Measurements from ENCODE around the gene SYDE1.

The SYDE1 gene

GRCh38 chr19:15125232-15126067 lies 18.2 kb downstream of the SYDE1 start:
- Histone ChIP-seq H3K27me3 (ENCODE audit: control insufficient read depth, insufficient read depth, low read length) (no peaks in the 10 kb centered on the region), H3K4me3 (ENCODE audit: low read depth, low read length) (peak overlapping the region; percentile 88), H3K27ac (ENCODE audit: low read depth, low read length) (peak overlapping the region; percentile 96), H3K4me1 (ENCODE audit: control insufficient read depth, insufficient read depth, low read length) (no peaks in the 10 kb centered on the region), H3K9ac (ENCODE audit: low read depth, low read length) (peak overlapping the region; percentile 84), H3K36me3 (ENCODE audit: control insufficient read depth, insufficient read depth, low read length) (peaks cover 29% of the 10 kb centered on the region), H3K9me3 (ENCODE audit: control insufficient read depth, insufficient read depth, low read length) (no peaks in the 10 kb centered on the region)

GRCh38 chr19:15126131-15126910 lies 19.1 kb downstream of the SYDE1 start:
- H3K27ac ChIP-seq (ENCODE audit: low read depth, low read length) = no peak overlapping the region
- no peaks in the 10 kb centered on the region for H3K27me3 ChIP-seq (ENCODE audit: control insufficient read depth, insufficient read depth, low read length)
- peaks cover 20% of the 10 kb centered on the region for H3K36me3 ChIP-seq (ENCODE audit: control insufficient read depth, insufficient read depth, low read length)
- no peaks in the 10 kb centered on the region for H3K9me3 ChIP-seq (ENCODE audit: control insufficient read depth, insufficient read depth, low read length)
- no peak overlapping the region for H3K9ac ChIP-seq (ENCODE audit: low read depth, low read length)
- no peaks in the 10 kb centered on the region for H3K4me1 ChIP-seq (ENCODE audit: control insufficient read depth, insufficient read depth, low read length)
- H3K4me3 ChIP-seq (ENCODE audit: low read depth, low read length) = peak overlapping the region; percentile 39

DNA sequence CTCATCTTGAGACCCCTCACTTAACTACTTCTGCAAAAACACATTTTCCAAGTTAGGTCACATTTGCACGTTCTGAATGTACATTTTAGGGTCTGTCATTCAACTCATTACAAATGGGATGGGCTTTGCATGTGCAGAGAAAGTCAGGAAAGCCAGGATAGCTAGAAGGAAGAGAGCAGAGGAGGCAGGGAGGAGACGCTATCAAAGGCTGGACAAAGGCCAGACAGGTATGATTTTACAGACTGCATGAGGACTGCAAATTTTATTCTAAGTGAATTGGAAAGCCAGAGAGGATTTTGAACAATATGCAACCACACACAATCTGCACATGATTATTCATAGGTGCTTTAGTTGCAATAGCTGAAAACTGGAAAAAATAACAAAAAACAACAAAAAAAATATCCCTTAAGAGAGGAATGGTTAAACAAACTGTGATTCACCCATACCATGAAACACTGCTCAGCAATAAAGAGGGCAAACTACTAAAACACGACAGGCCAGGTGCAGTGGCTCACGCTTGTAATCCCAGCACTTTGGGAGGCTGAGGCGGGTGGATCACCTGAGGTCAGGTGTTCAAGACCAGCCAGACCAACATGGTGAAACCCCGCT lies 21.1 kb downstream of the SYDE1 start:
- Histone ChIP-seq H3K27me3 (ENCODE audit: control insufficient read depth, insufficient read depth, low read length) (no peaks in the 10 kb centered on the region), H3K9me3 (ENCODE audit: control insufficient read depth, insufficient read depth, low read length) (no peaks in the 10 kb centered on the region), H3K27ac (ENCODE audit: low read depth, low read length) (no peak overlapping the region), H3K36me3 (ENCODE audit: control insufficient read depth, insufficient read depth, low read length) (peaks cover 7% of the 10 kb centered on the region; the same call in 1 of the 2 replicates), H3K9ac (ENCODE audit: low read depth, low read length) (no peak overlapping the region), H3K4me3 (ENCODE audit: low read depth, low read length) (no peak overlapping the region), H3K4me1 (ENCODE audit: control insufficient read depth, insufficient read depth, low read length) (no peaks in the 10 kb centered on the region)

GRCh38 chr19:15129856-15130585 lies 22.8 kb downstream of the SYDE1 start:
- Histone ChIP-seq H3K4me1 (ENCODE audit: control insufficient read depth, insufficient read depth, low read length) (no peaks in the 10 kb centered on the region), H3K4me3 (ENCODE audit: low read depth, low read length) (no peak overlapping the region), H3K9ac (ENCODE audit: low read depth, low read length) (no peak overlapping the region), H3K36me3 (ENCODE audit: control insufficient read depth, insufficient read depth, low read length) (no peaks in the 10 kb centered on the region), H3K27ac (ENCODE audit: low read depth, low read length) (peak overlapping the region; percentile 12), H3K27me3 (ENCODE audit: control insufficient read depth, insufficient read depth, low read length) (no peaks in the 10 kb centered on the region), H3K9me3 (ENCODE audit: control insufficient read depth, insufficient read depth, low read length) (no peaks in the 10 kb centered on the region)

- H3K9me3 ChIP-seq (ENCODE audit: control insufficient read depth, insufficient read depth, low read length) = no peaks in the 10 kb centered on the region
- no peak overlapping the region for H3K27ac ChIP-seq (ENCODE audit: low read depth, low read length)
- no peak overlapping the region for H3K4me3 ChIP-seq (ENCODE audit: low read depth, low read length)
- H3K9ac ChIP-seq (ENCODE audit: low read depth, low read length) = no peak overlapping the region
- H3K36me3 ChIP-seq (ENCODE audit: control insufficient read depth, insufficient read depth, low read length) = no peaks in the 10 kb centered on the region
- H3K27me3 ChIP-seq (ENCODE audit: control insufficient read depth, insufficient read depth, low read length) = no peaks in the 10 kb centered on the region
- no peaks in the 10 kb centered on the region for H3K4me1 ChIP-seq (ENCODE audit: control insufficient read depth, insufficient read depth, low read length)
These were observed 29.2 kb downstream of the SYDE1 start for GRCh38 chr19:15136234-15136954.

DNA sequence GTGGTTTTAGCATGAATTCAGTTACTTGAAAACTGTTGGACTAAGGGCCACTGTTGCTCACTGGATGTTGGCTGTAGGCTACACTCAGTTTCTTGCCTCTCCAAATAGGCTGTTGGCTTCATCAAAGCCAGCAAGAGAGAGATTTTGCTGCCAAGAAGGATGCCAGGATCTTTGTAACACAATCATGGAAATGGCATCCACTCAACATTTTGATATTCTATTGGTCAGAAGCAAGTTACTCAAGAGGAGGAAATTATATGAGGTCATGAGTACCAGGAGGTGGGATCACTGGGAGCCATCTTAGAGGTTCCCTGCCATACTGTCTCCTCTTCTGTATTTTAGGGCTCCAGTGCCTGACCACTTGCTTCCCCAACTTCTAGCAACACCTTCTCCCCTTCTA lies 30.6 kb downstream of the SYDE1 start:
- H3K9me3 ChIP-seq (ENCODE audit: control insufficient read depth, insufficient read depth, low read length) = no peaks in the 10 kb centered on the region
- no peak overlapping the region for H3K4me3 ChIP-seq (ENCODE audit: low read depth, low read length)
- no peak overlapping the region for H3K27ac ChIP-seq (ENCODE audit: low read depth, low read length)
- H3K9ac ChIP-seq (ENCODE audit: low read depth, low read length) = no peak overlapping the region
- no peaks in the 10 kb centered on the region for H3K36me3 ChIP-seq (ENCODE audit: control insufficient read depth, insufficient read depth, low read length)
- no peaks in the 10 kb centered on the region for H3K27me3 ChIP-seq (ENCODE audit: control insufficient read depth, insufficient read depth, low read length)
- H3K4me1 ChIP-seq (ENCODE audit: control insufficient read depth, insufficient read depth, low read length) = no peaks in the 10 kb centered on the region

GRCh38 chr19:15138427-15138826 lies 31.2 kb downstream of the SYDE1 start:
- H3K36me3 ChIP-seq (ENCODE audit: control insufficient read depth, insufficient read depth, low read length) = no peaks in the 10 kb centered on the region
- no peak overlapping the region for H3K9ac ChIP-seq (ENCODE audit: low read depth, low read length)
- no peak overlapping the region for H3K27ac ChIP-seq (ENCODE audit: low read depth, low read length)
- H3K4me1 ChIP-seq (ENCODE audit: control insufficient read depth, insufficient read depth, low read length) = no peaks in the 10 kb centered on the region
- H3K4me3 ChIP-seq (ENCODE audit: low read depth, low read length) = no peak overlapping the region
- no peaks in the 10 kb centered on the region for H3K9me3 ChIP-seq (ENCODE audit: control insufficient read depth, insufficient read depth, low read length)
- H3K27me3 ChIP-seq (ENCODE audit: control insufficient read depth, insufficient read depth, low read length) = no peaks in the 10 kb centered on the region

DNA sequence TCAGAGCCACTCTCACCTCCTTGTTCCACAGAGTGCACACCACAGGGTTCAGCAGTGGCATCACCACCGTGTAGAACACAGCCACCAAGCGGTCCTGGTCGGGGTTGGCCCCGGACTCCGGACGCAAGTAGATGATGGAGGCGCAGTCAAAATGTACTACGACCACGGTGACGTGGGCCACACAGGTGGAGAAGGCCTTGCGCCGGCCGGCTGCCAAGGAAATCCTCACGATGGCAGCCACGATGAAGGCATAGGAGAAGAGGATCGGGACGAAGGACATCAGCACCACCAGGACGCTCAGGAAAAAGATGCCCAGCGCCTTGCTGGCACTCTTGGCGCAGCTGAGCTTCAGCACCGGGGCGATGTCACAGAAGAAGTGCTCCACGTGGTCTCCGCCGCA lies 33.9 kb downstream of the SYDE1 start:
- Histone ChIP-seq H3K4me3 (ENCODE audit: low read depth, low read length) (no peak overlapping the region), H3K9ac (ENCODE audit: low read depth, low read length) (no peak overlapping the region), H3K27ac (ENCODE audit: low read depth, low read length) (no peak overlapping the region), H3K4me1 (ENCODE audit: control insufficient read depth, insufficient read depth, low read length) (no peaks in the 10 kb centered on the region), H3K36me3 (ENCODE audit: control insufficient read depth, insufficient read depth, low read length) (no peaks in the 10 kb centered on the region), H3K27me3 (ENCODE audit: control insufficient read depth, insufficient read depth, low read length) (no peaks in the 10 kb centered on the region), H3K9me3 (ENCODE audit: control insufficient read depth, insufficient read depth, low read length) (no peaks in the 10 kb centered on the region)

DNA sequence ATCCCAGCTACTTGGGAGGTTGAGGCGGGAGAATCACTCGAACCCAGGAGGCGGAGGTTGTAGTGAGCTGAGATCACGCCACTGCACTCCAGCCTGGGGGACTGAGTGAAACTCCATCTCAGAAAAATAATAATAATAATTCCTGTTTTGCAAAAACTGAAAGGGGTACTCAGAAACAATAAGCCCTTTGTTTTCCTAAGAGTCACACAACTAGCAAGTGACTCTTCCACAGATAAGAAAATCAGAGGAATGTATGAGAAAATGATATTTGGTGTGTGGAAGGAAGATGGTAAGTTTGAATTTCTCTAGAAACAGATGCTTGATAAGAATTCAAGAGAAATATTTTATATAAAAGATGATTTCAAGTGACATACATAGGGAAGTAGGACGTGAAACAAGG lies 35.1 kb downstream of the SYDE1 start:
- Histone ChIP-seq H3K9me3 (ENCODE audit: control insufficient read depth, insufficient read depth, low read length) (no peaks in the 10 kb centered on the region), H3K36me3 (ENCODE audit: control insufficient read depth, insufficient read depth, low read length) (no peaks in the 10 kb centered on the region), H3K27me3 (ENCODE audit: control insufficient read depth, insufficient read depth, low read length) (no peaks in the 10 kb centered on the region)

GRCh38 chr19:15144046-15144646 lies 36.9 kb downstream of the SYDE1 start:
- Histone ChIP-seq H3K4me3 (ENCODE audit: low read depth, low read length) (no peak overlapping the region), H3K9me3 (ENCODE audit: control insufficient read depth, insufficient read depth, low read length) (no peaks in the 10 kb centered on the region), H3K9ac (ENCODE audit: low read depth, low read length) (no peak overlapping the region), H3K36me3 (ENCODE audit: control insufficient read depth, insufficient read depth, low read length) (no peaks in the 10 kb centered on the region), H3K27me3 (ENCODE audit: control insufficient read depth, insufficient read depth, low read length) (no peaks in the 10 kb centered on the region), H3K27ac (ENCODE audit: low read depth, low read length) (no peak overlapping the region), H3K4me1 (ENCODE audit: control insufficient read depth, insufficient read depth, low read length) (no peaks in the 10 kb centered on the region)

More for the DNA sequence above, 35.1 kb downstream of the SYDE1 start:
- Histone ChIP-seq H3K27ac (ENCODE audit: low read depth, low read length) (no peak overlapping the region), H3K4me3 (ENCODE audit: low read depth, low read length) (no peak overlapping the region), H3K4me1 (ENCODE audit: control insufficient read depth, insufficient read depth, low read length) (no peaks in the 10 kb centered on the region), H3K9ac (ENCODE audit: low read depth, low read length) (no peak overlapping the region)
